Activated T-helper 17 cell treated with anti-CD3 and anti-CD28 coated beads, Interleukin-2, amount 50 U/mL, for 72 hours (primary cell): ENCODE measurements around the gene HHATL. TPM values are rescaled to one million over a fixed set of nuclear protein-coding genes. Genes with fewer than 3 reads are reported as not detected.

Source experiments
- ATAC-seq: fragments of 150-1000 bp; cut with Tn5 transposase; replicated peaks from 2 replicates; pipeline ENCODE4 v1.10.0; 2021; ENCODE audit warnings: mild to moderate bottlenecking, moderate library complexity
- H3K27ac Mint-ChIP-seq: one replicate; pipeline ENCODE4 v1.8.0; 2022; ENCODE audit warnings: mixed read lengths
- H3K27me3 Mint-ChIP-seq: one replicate; pipeline ENCODE4 v1.8.0; 2022; ENCODE audit warnings: mixed read lengths
- H3K36me3 Mint-ChIP-seq: one replicate; pipeline ENCODE4 v1.8.0; 2022; ENCODE audit warnings: low read depth, mild to moderate bottlenecking, mixed read lengths
- H3K4me1 Mint-ChIP-seq: one replicate; pipeline ENCODE4 v1.8.0; 2022; ENCODE audit warnings: mixed read lengths
- H3K4me3 Mint-ChIP-seq: one replicate; pipeline ENCODE4 v1.8.0; 2022; ENCODE audit warnings: mild to moderate bottlenecking, mixed read lengths
- H3K9me3 Mint-ChIP-seq: one replicate; pipeline ENCODE4 v1.8.0; 2022; ENCODE audit warnings: mixed read lengths
- total RNA-seq, 2 donors: library from RNA; stranded (reverse); gene quantifications; one replicate each; pipeline ENCODE4 v1.2.3, GENCODE V29; 2022

Gene HHATL
- total RNA-seq, 2 donors from 2014 or later = not detected

DNA sequence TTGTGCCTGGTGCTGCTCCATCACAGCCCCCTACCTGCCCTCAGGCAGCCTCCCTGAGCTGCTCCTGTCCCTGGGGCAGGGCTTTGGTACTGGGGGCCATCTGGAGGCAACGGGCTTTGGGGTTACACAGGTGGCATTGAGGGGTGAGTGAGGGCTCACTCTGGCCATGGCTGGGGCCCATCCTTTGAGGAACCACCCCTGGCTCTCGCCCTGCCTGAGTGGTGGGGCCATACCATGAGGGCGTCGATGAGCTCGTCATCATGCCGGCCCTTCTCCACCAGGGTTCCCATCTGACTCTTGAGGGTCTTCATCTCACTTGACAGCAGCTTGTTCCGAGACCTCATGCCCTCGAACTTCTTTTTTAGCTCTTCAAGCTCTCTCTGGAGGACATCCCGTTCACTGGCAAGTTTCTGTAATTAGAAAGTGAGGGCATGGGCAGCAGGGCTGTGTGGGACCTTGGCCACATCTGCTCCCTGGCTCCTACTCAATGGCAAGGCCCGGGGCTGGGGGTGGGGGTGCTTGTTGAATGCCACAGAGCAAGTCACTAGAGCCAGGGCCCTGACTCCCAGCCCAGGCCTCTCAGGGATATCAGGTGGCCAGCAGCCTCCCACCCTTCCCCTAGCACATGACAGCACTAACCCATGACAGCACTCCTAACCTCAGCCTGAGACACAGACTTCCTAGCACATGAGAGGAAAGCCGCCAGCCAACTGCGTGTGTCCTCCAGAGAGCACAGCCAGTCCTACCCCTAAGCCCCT, 37.0 kb upstream of the HHATL start:
- Mint-ChIP-seq H3K27me3 (no peaks in the 10 kb centered on the region), H3K27ac (no peak overlapping the region), H3K4me1 (no peaks in the 10 kb centered on the region), H3K4me3 (no peak overlapping the region), H3K9me3 (no peaks in the 10 kb centered on the region), H3K36me3 (no peaks in the 10 kb centered on the region)
- ATAC-seq = no peak

GRCh38 chr3:42736531-42736930, 33.9 kb upstream of the HHATL start:
- H3K4me1 Mint-ChIP-seq = no peaks in the 10 kb centered on the region
- no peak overlapping the region for H3K27ac Mint-ChIP-seq
- H3K27me3 Mint-ChIP-seq = no peaks in the 10 kb centered on the region
- ATAC-seq = no peak
- no peaks in the 10 kb centered on the region for H3K36me3 Mint-ChIP-seq
- no peaks in the 10 kb centered on the region for H3K9me3 Mint-ChIP-seq
- no peak overlapping the region for H3K4me3 Mint-ChIP-seq

GRCh38 chr3:42736081-42736480, 33.5 kb upstream of the HHATL start:
- Mint-ChIP-seq H3K27me3 (no peaks in the 10 kb centered on the region), H3K4me3 (no peak overlapping the region), H3K4me1 (no peaks in the 10 kb centered on the region), H3K27ac (no peak overlapping the region), H3K9me3 (no peaks in the 10 kb centered on the region), H3K36me3 (no peaks in the 10 kb centered on the region)
- no peak for ATAC-seq

DNA sequence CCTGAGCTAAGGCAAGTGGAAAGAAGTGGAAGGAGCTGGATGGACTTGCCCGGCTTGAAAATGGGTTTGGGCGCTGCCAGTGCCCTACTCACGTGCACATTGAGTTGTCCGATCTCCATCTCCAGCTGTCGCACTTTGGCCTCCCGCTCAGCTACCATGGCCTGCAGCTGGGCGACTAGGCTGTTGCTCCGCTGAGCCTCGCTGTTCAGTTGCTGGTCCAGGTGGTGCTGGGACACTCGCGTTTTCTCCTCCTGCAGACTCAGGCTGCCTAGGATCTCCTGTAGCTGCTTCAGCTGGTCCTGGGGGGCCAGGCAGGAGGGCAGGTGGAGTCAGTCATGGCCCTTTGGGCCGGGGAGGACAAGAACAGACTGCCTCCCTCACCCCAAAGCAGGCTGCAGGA, 33.0 kb upstream of the HHATL start:
- Mint-ChIP-seq H3K9me3 (no peaks in the 10 kb centered on the region), H3K27me3 (no peaks in the 10 kb centered on the region)

GRCh38 chr3:42735019-42735418, 32.4 kb upstream of the HHATL start:
- no peak for ATAC-seq
- H3K36me3 Mint-ChIP-seq = no peaks in the 10 kb centered on the region
- no peak overlapping the region for H3K4me3 Mint-ChIP-seq
- no peaks in the 10 kb centered on the region for H3K9me3 Mint-ChIP-seq
- H3K4me1 Mint-ChIP-seq = no peaks in the 10 kb centered on the region
- H3K27me3 Mint-ChIP-seq = no peaks in the 10 kb centered on the region
- H3K27ac Mint-ChIP-seq = no peak overlapping the region

More for the DNA sequence above, 33.0 kb upstream of the HHATL start:
- no peak overlapping the region for H3K27ac Mint-ChIP-seq
- no peaks in the 10 kb centered on the region for H3K4me1 Mint-ChIP-seq
- ATAC-seq = no peak
- H3K4me3 Mint-ChIP-seq = no peak overlapping the region
- no peaks in the 10 kb centered on the region for H3K36me3 Mint-ChIP-seq

DNA sequence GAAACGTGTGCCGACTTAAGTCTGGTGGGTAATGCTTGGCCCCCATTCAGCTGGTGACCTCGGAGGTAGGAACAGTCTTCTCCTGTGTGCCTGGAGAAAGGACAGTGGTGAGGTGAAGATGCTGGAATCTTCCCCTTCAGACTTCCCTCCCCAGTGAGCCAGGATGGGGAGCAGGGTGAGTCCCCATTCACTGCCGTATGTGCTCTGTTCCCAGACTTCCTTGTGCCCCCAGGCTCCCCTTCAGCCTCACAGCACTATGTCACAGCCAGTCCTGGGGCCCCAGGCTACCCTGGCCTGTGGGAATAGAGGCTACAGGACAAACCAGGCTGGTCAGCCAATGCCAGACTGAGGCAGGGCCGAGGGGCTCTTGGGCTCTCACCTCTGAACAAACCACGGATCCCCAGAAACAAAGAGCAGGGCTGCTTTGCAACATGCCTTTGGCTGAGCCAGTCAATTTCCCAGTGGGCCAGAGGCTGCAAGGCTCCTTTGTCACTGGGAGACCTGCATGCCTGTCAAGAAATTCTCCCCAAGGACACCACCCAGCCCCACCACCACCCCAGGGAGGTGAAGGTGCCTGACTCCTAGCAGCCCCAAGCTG, 31.8 kb upstream of the HHATL start:
- H3K9me3 Mint-ChIP-seq = no peaks in the 10 kb centered on the region
- no peaks in the 10 kb centered on the region for H3K36me3 Mint-ChIP-seq
- no peak overlapping the region for H3K27ac Mint-ChIP-seq
- H3K4me3 Mint-ChIP-seq = no peak overlapping the region
- no peaks in the 10 kb centered on the region for H3K27me3 Mint-ChIP-seq
- no peaks in the 10 kb centered on the region for H3K4me1 Mint-ChIP-seq
- no peak for ATAC-seq

GRCh38 chr3:42733501-42734262, 31.1 kb upstream of the HHATL start:
- H3K9me3 Mint-ChIP-seq = no peaks in the 10 kb centered on the region
- no peak overlapping the region for H3K4me3 Mint-ChIP-seq
- H3K27me3 Mint-ChIP-seq = no peaks in the 10 kb centered on the region
- no peaks in the 10 kb centered on the region for H3K36me3 Mint-ChIP-seq
- no peaks in the 10 kb centered on the region for H3K4me1 Mint-ChIP-seq
- no peak overlapping the region for H3K27ac Mint-ChIP-seq
- no peak for ATAC-seq

DNA sequence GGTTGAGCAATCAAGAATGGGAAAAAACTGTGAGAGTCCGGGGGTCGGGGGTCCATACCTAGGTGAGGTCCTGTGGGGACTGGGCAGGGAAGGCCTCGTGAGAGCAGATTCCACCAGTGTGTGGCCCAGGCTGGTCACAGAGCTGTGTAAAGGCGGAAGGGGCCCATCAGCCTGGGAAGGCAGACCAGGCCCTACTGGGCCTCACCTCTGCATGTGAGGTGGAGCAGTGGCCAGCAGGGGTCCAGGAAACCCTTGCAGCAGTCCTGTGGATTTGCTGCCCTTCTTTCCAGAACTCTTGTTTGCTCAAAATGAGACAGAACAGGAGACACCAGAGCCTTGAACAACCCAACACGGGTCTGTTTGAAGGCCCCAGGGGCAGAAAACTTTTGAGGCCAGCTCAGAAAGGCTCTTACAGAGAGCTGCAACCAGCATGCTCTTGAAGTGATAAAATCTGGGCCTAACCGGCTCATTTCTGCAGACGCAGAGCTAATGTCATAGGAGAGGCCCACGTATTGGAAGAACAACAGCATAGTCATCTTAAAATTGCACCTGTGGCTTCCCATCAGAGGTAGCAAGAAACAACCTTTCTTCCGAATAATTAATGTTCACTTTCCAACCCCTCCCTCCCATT, 30.3 kb upstream of the HHATL start:
- ATAC-seq = no peak
- H3K27me3 Mint-ChIP-seq = no peaks in the 10 kb centered on the region
- no peak overlapping the region for H3K27ac Mint-ChIP-seq
- no peaks in the 10 kb centered on the region for H3K4me1 Mint-ChIP-seq
- no peaks in the 10 kb centered on the region for H3K36me3 Mint-ChIP-seq
- H3K9me3 Mint-ChIP-seq = no peaks in the 10 kb centered on the region
- H3K4me3 Mint-ChIP-seq = no peak overlapping the region

DNA sequence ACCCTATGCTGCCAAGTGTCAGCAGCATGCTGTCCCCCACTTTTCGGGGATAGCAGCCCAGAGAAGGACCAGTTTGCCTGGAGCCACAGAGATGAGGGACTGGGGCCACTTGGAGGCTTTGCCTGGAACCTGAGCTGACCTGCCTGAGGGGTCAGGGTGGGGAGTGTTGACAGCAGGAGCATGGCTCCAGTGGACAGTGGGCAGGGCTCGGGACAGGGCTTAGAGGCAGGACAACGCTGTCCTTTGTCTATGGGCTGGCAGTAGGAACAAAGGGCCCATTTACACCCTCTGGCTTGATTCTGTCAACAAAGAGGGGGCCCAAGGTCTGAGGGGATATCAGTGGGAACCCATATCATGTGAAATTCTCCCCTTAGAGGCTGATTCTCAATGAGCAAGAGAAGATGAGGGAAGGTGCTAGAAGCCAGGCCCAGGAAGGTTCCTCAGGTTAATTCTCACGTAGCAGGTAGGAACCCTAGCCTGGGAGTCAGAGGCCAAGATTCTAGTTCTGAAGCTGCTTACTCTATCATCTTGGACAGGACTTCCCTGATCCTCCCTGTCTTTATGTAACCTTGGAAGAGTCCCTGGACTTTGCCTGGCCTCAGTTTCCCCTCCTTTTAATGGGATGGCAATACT, 29.7 kb upstream of the HHATL start:
- ATAC-seq = no peak
- H3K4me3 Mint-ChIP-seq = no peak overlapping the region
- H3K27me3 Mint-ChIP-seq = no peaks in the 10 kb centered on the region
- no peaks in the 10 kb centered on the region for H3K36me3 Mint-ChIP-seq
- no peaks in the 10 kb centered on the region for H3K4me1 Mint-ChIP-seq
- no peak overlapping the region for H3K27ac Mint-ChIP-seq
- H3K9me3 Mint-ChIP-seq = no peaks in the 10 kb centered on the region

- no peaks in the 10 kb centered on the region for H3K36me3 Mint-ChIP-seq
- H3K9me3 Mint-ChIP-seq = no peaks in the 10 kb centered on the region
- no peaks in the 10 kb centered on the region for H3K4me1 Mint-ChIP-seq
- H3K4me3 Mint-ChIP-seq = no peak overlapping the region
- no peak overlapping the region for H3K27ac Mint-ChIP-seq
- ATAC-seq = no peak
- no peaks in the 10 kb centered on the region for H3K27me3 Mint-ChIP-seq
Measured at GRCh38 chr3:42731476-42732195, 29.0 kb upstream of the HHATL start.

GRCh38 chr3:42730706-42731420, 28.3 kb upstream of the HHATL start:
- H3K27me3 Mint-ChIP-seq = no peaks in the 10 kb centered on the region
- H3K4me1 Mint-ChIP-seq = no peaks in the 10 kb centered on the region
- no peak overlapping the region for H3K27ac Mint-ChIP-seq
- no peak overlapping the region for H3K4me3 Mint-ChIP-seq
- no peaks in the 10 kb centered on the region for H3K36me3 Mint-ChIP-seq
- ATAC-seq = no peak
- no peaks in the 10 kb centered on the region for H3K9me3 Mint-ChIP-seq

DNA sequence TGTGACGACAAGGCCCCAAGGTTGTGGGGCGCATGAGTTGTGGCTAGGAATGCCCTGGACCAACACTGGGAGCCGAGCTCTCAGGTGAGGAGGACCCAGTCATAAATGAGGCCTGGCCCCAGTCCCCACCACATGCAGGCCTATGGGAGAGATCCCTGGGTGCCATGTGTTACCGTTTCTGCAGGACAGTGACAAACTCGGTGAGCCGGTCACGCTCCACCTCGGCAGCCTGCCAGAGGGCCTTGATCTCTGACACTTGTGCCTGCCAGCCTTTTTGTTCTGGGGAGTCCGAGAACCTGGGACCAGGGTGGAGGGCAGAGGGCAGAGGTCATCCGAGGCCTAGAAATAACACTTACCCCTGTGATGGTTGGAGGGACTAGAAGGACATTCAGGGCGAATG, 27.7 kb upstream of the HHATL start:
- no peak overlapping the region for H3K4me3 Mint-ChIP-seq
- H3K9me3 Mint-ChIP-seq = no peaks in the 10 kb centered on the region
- H3K4me1 Mint-ChIP-seq = no peaks in the 10 kb centered on the region
- no peaks in the 10 kb centered on the region for H3K36me3 Mint-ChIP-seq
- peaks cover 4% of the 10 kb centered on the region for H3K27me3 Mint-ChIP-seq
- ATAC-seq = no peak
- peak overlapping the region; percentile 22 for H3K27ac Mint-ChIP-seq

- Mint-ChIP-seq H3K36me3 (no peaks in the 10 kb centered on the region), H3K27me3 (peaks cover 4% of the 10 kb centered on the region), H3K4me1 (no peaks in the 10 kb centered on the region), H3K27ac (peak overlapping the region; percentile 22), H3K4me3 (no peak overlapping the region), H3K9me3 (no peaks in the 10 kb centered on the region)
- ATAC-seq = no peak
Measured at GRCh38 chr3:42729404-42730145, 27.0 kb upstream of the HHATL start.
